GM12878 (cell line): Measurements from ENCODE around the gene SEPTIN10. TPM values are rescaled to one million over a fixed set of nuclear protein-coding genes. Genes with fewer than 3 reads are reported as not detected.

Source experiments
- EED ChIP-seq: sonication (generic); IDR thresholded peaks from 2 replicates; pipeline ENCODE4 v1.6.1; 2016; ENCODE audit warnings: antibody characterized with exemption, low read depth
- JUNB ChIP-seq: IDR thresholded peaks from 2 replicates; pipeline ENCODE4 v1.6.1; 2016; ENCODE audit warnings: antibody characterized with exemption, mild to moderate bottlenecking
- MTA2 ChIP-seq: fragments of 450-650 bp; IDR thresholded peaks from 2 replicates; pipeline ENCODE4 v1.6.1; 2016; ENCODE audit warnings: low read depth, mild to moderate bottlenecking, moderate library complexity
- MTA3 ChIP-seq: IDR thresholded peaks from 2 replicates; pipeline ENCODE4 v1.6.1; 2012; ENCODE audit warnings: low read length, inconsistent platforms, borderline replicate concordance
- NFXL1 ChIP-seq: fragments of 450-650 bp; IDR thresholded peaks from 2 replicates; pipeline ENCODE4 v1.6.1; 2017; ENCODE audit warnings: antibody characterized with exemption, mild to moderate bottlenecking, borderline replicate concordance
- NKRF ChIP-seq: fragments of 450-650 bp; conservative IDR thresholded peaks from 2 replicates; pipeline ENCODE4 v1.6.1; 2017; ENCODE audit warnings: mild to moderate bottlenecking, moderate library complexity
- NR2C1 ChIP-seq: fragments of 450-650 bp; IDR thresholded peaks from 2 replicates; pipeline ENCODE4 v1.6.1; 2017; ENCODE audit warnings: antibody characterized with exemption, mild to moderate bottlenecking, moderate library complexity
- SKIL ChIP-seq: fragments of 450-650 bp; IDR thresholded peaks from 2 replicates; pipeline ENCODE4 v1.6.1; 2017; ENCODE audit warnings: mild to moderate bottlenecking, low read depth, inconsistent platforms; ENCODE audit not compliant: poor library complexity, severe bottlenecking
- TARDBP ChIP-seq: IDR thresholded peaks from 2 replicates; pipeline ENCODE4 v1.6.1; 2016; ENCODE audit warnings: borderline replicate concordance
- TCF12 ChIP-seq: IDR thresholded peaks from 2 replicates; pipeline ENCODE4 v1.6.1; 2011; ENCODE audit warnings: low read depth, mild to moderate bottlenecking, low read length
- TCF3 ChIP-seq: IDR thresholded peaks from 2 replicates; pipeline ENCODE4 v1.6.1; 2012; ENCODE audit warnings: low read depth, mild to moderate bottlenecking, low read length, borderline replicate concordance; ENCODE audit not compliant: insufficient read depth
- TCF7 ChIP-seq: IDR thresholded peaks from 2 replicates; pipeline ENCODE4 v1.6.1; 2014; ENCODE audit warnings: antibody characterized with exemption, borderline replicate concordance
- ZBTB11 ChIP-seq: fragments of 450-650 bp; formaldehyde crosslinking; IDR thresholded peaks from 2 replicates; pipeline ENCODE4 v1.5.0; 2022; ENCODE audit warnings: mild to moderate bottlenecking, missing genetic modification characterization
- ZNF687 ChIP-seq: fragments of 450-650 bp; IDR thresholded peaks from 2 replicates; pipeline ENCODE4 v1.6.1; 2017; ENCODE audit warnings: mild to moderate bottlenecking, moderate library complexity
- polyA plus RNA-seq, 11 experiments: library from polyadenylated mRNA; depleted of rRNA in 4 of 11; unstranded in 6 of 11; stranded (reverse) in 5 of 11; fragments of >200 nt; fragmentation: Nextera tagmentation in 4 of 11; fragmentation: Illumina TruSeq in 1 of 11; extraction: Ambion mirVana in 4 of 11; extraction: Trizol in 1 of 11; gene quantifications; 1 replicate in 1 of 11; 2 replicates in 10 of 11; pipeline versions ENCODE4 v1.2.1 to v1.2.3, GENCODE V29; 2011 to 2016; ENCODE audit warnings: inconsistent platforms in 2 of 11, missing spikeins in 2 of 11, low read depth in 1 of 11
- total RNA-seq, 4 experiments: library from RNA; depleted of rRNA in 3 of 4; stranded (reverse); fragments of >200 nt in 3 of 4; fragmentation: Illumina TruSeq in 1 of 4; extraction: Trizol in 1 of 4; gene quantifications; 2 replicates each; pipeline versions ENCODE4 v1.2.1 to v1.2.3, GENCODE V29; 2013 to 2021

The SEPTIN10 gene
- total and polyA plus RNA-seq, 10 of the 15 experiments (the other 5 are each of a cell fraction or from before 2014, with no cell fraction given) = 20.2 to 132 (median 62.7) TPM

- TF ChIP-seq NR2C1 = no peak
- TF ChIP-seq JUNB = peak; percentile 68
- no peak for TF ChIP-seq NKRF
- no peak for TF ChIP-seq ZBTB11
- TF ChIP-seq NFXL1 = no peak
- peak; percentile 86 for TF ChIP-seq EED
- peak; percentile 19 for TF ChIP-seq SKIL
- no peak for TF ChIP-seq TARDBP
- TF ChIP-seq ZNF687 = peak; percentile 83
- peak; percentile 31; the same call in 1 of the 2 replicates for TF ChIP-seq TCF7
- peak; percentile 70 for TF ChIP-seq MTA3
- no peak for TF ChIP-seq MTA2
- peak; percentile 66; the same call in 1 of the 2 replicates for TF ChIP-seq TCF3
- peak; percentile 71 for TF ChIP-seq TCF12
- TF ChIP-seq, all 136 proteins: peak for 32
Measured at GRCh38 chr2:109637749-109638570, 24.2 kb upstream of the SEPTIN10 start (continued).
